HEK293T (cell line): ENCODE measurements around the gene ANK3.

Experiments used
- ARNT ChIP-seq: fragments of 450-650 bp; IDR thresholded peaks from 2 replicates; pipeline ENCODE4 v1.6.1; 2017; ENCODE audit warnings: mild to moderate bottlenecking
- FOXA1 ChIP-seq: fragments of 450-650 bp; IDR thresholded peaks from 2 replicates; pipeline ENCODE4 v1.6.1; 2016; ENCODE audit warnings: mild to moderate bottlenecking
- FOXM1 ChIP-seq: fragments of 450-650 bp; IDR thresholded peaks from 2 replicates; pipeline ENCODE4 v1.6.1; 2017; ENCODE audit warnings: mild to moderate bottlenecking, borderline replicate concordance
- HDGF ChIP-seq: fragments of 450-650 bp; IDR thresholded peaks from 2 replicates; pipeline ENCODE4 v1.6.1; 2017; ENCODE audit warnings: antibody characterized with exemption, borderline replicate concordance
- L3MBTL2 ChIP-seq: fragments of 450-650 bp; conservative IDR thresholded peaks from 2 replicates; pipeline ENCODE4 v1.6.1; 2016; ENCODE audit warnings: mild to moderate bottlenecking
- TARDBP ChIP-seq: fragments of 450-650 bp; IDR thresholded peaks from 2 replicates; pipeline ENCODE4 v1.6.1; 2016

- no peak for TF ChIP-seq ARNT
- TF ChIP-seq TARDBP, result no peak
- TF ChIP-seq FOXM1, result no peak
- no peak for TF ChIP-seq L3MBTL2
- TF ChIP-seq FOXA1, result no peak
- no peak for TF ChIP-seq HDGF
These were observed 33.1 kb upstream of the ANK3 start for GRCh38 chr10:60422809-60423208.
